Right cardiac atrium (tissue), 5 donors: ENCODE measurements around the gene UQCRHL. TPM values are rescaled to one million over a fixed set of nuclear protein-coding genes. Genes with fewer than 3 reads are reported as not detected.

Experiments
- ATAC-seq, 2 donors: fragments of 200-7000 bp; cut with Tn5 transposase; one replicate each; pipeline versions ENCODE4 v1.8.0 to v1.9.1; 2020; ENCODE audit warnings: moderate library complexity in 2 of 2, mild to moderate bottlenecking in 1 of 2
- DNase-seq, 3 donors: peaks; one replicate each; pipeline ENCODE4 v3.0.0-alpha.2; 2020
- H3K27ac ChIP-seq: one replicate; pipeline ENCODE4 v1.5.1; 2013; ENCODE audit warnings: mild to moderate bottlenecking, low read length, control low read depth, moderate library complexity
- H3K27me3 ChIP-seq: one replicate; pipeline ENCODE4 v1.6.1; 2013; ENCODE audit not compliant: control insufficient read depth, insufficient read depth
- H3K4me1 ChIP-seq: one replicate; pipeline ENCODE4 v1.6.1; 2013; ENCODE audit warnings: low read length; ENCODE audit not compliant: control insufficient read depth, insufficient read depth
- H3K4me3 ChIP-seq: one replicate; pipeline ENCODE4 v1.5.1; 2013; ENCODE audit warnings: low read length, control low read depth
- H3K9me3 ChIP-seq: one replicate; pipeline ENCODE4 v1.6.1; 2013; ENCODE audit warnings: low read length; ENCODE audit not compliant: control insufficient read depth
- WGBS: extraction: QIAGEN DNeasy Blood & Tissue Kit; methylation state at CpG from one replicate; pipeline ENCODE4 v1.1.7; 2013; 5-methylcytosine and 5-hydroxymethylcytosine counted together
- intact Hi-C, 4 donors: fragments of 100-400 bp; cut with DNase I; formaldehyde crosslinking; loops; one replicate each; pipeline versions ENCODE4 v1.11.0 to v1.14.0; 2022 to 2023
- polyA plus RNA-seq: library from polyadenylated mRNA; stranded (reverse); fragments of 200-250 nt; gene quantifications from one replicate; pipeline ENCODE4 v1.2.3, GENCODE V29; 2013
- total RNA-seq, 4 donors: library from RNA; stranded (reverse); fragmentation: NEBNext Ultra II Directional; extraction: Animal tissue kit (Norgen Biotek cat#: 25700); gene quantifications; one replicate each; pipeline ENCODE4 v1.2.1, GENCODE V29; 2021
- donor health status: healthy with polysubstance abuse.
- donor health status: DM: no; HTN: yes; CAD: no.
- donor health status: DM: no; HTN: no; CAD: no.
- donor health status: DM: no; HTN: yes; CAD: no; lungs with severe emphysema.
- donor health status: DM: yes; HTN: yes; CAD: no.

UQCRHL gene
- total and polyA plus RNA-seq, 5 donors, result 3.3 to 11.7 (median 3.6) TPM

GRCh38 chr1:15788624-15789301 is 18.7 kb downstream of the UQCRHL start:
- H3K27me3 ChIP-seq, result no peaks in the 10 kb centered on the region
- no peak overlapping the region for H3K4me3 ChIP-seq
- ATAC-seq (no peak), DNase-seq (no peak)
- no peaks in the 10 kb centered on the region for H3K9me3 ChIP-seq
- H3K27ac ChIP-seq, result no peak overlapping the region
- intact Hi-C loops, result no loop called here
- peaks cover 7% of the 10 kb centered on the region for H3K4me1 ChIP-seq
- WGBS, result 72% methylated on average over 13 of the region's 13 CpGs

DNA sequence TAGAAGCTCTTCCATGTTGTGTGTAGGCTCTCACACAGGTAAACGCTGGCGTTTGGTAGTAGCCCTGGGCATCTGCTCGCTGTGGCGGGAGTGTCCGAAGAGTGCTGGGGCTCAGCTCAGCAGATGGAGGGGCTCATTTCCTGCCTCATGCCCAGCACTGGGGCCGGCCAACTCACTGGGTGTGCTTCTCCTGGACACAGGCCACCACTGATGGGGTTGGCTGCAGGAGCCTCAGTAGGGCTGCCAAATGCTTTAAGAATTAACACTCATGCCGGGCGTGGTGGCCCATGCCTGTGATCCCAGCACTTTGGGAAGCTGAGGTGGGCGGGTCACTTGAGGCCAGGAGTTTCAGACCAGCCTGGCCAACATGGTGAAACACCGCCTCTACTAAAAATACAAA is 20.9 kb downstream of the UQCRHL start:
- Histone ChIP-seq H3K4me1 (peaks cover 7% of the 10 kb centered on the region), H3K9me3 (no peaks in the 10 kb centered on the region), H3K27me3 (no peaks in the 10 kb centered on the region), H3K27ac (no peak overlapping the region), H3K4me3 (no peak overlapping the region)
- DNase-seq, result peak; percentile 64 to 76 (median 75)
- 66% methylated on average over 10 of the region's 10 CpGs for WGBS
- intact Hi-C loops, result no loop called here
- peak; percentile 58 to 66 for ATAC-seq

DNA sequence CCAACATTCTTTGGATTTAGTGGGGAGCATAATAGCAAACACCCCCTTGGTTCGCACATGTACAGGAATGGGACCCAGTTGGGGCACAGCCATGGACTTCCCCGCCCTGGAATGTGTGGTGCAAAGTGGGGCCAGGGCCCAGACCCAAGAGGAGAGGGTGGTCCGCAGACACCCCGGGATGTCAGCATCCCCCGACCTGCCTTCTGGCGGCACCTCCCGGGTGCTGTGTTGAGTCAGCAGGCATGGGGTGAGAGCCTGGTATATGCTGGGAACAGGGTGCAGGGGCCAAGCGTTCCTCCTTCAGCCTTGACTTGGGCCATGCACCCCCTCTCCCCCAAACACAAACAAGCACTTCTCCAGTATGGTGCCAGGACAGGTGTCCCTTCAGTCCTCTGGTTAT is 21.8 kb downstream of the UQCRHL start:
- no peak overlapping the region for H3K27ac ChIP-seq
- H3K4me1 ChIP-seq, result peaks cover 7% of the 10 kb centered on the region
- no peak overlapping the region for H3K4me3 ChIP-seq
- H3K27me3 ChIP-seq, result no peaks in the 10 kb centered on the region
- 93% methylated on average over 8 of the region's 8 CpGs for WGBS
- intact Hi-C loops, result no loop called here
- H3K9me3 ChIP-seq, result no peaks in the 10 kb centered on the region
- ATAC-seq, result peak; percentile 15 to 21
- no peak for DNase-seq

GRCh38 chr1:15777909-15778707 is 29.3 kb downstream of the UQCRHL start:
- Histone ChIP-seq H3K27me3 (no peaks in the 10 kb centered on the region), H3K4me3 (no peak overlapping the region), H3K9me3 (no peaks in the 10 kb centered on the region), H3K27ac (no peak overlapping the region), H3K4me1 (no peaks in the 10 kb centered on the region)
- no peak for ATAC-seq
- intact Hi-C loops, result no loop called here
- 82% methylated on average over 7 of the region's 7 CpGs for WGBS
- DNase-seq, result no peak

- Histone ChIP-seq H3K4me3 (no peak overlapping the region), H3K27ac (no peak overlapping the region), H3K9me3 (no peaks in the 10 kb centered on the region), H3K27me3 (no peaks in the 10 kb centered on the region), H3K4me1 (no peaks in the 10 kb centered on the region)
- no peak for DNase-seq
- no peak for ATAC-seq
- intact Hi-C loops, result no loop called here
- WGBS, result 77% methylated on average over 2 of the region's 2 CpGs
These were observed 31.7 kb downstream of the UQCRHL start for GRCh38 chr1:15775706-15776105.

- Histone ChIP-seq H3K4me1 (no peaks in the 10 kb centered on the region), H3K27me3 (no peaks in the 10 kb centered on the region), H3K9me3 (no peaks in the 10 kb centered on the region), H3K4me3 (no peak overlapping the region), H3K27ac (no peak overlapping the region)
- intact Hi-C loops, result no loop called here
- DNase-seq, result no peak
- 67% methylated on average over 6 of the region's 6 CpGs for WGBS
- ATAC-seq, result no peak
These were observed 35.5 kb downstream of the UQCRHL start for GRCh38 chr1:15771836-15772515.

DNA sequence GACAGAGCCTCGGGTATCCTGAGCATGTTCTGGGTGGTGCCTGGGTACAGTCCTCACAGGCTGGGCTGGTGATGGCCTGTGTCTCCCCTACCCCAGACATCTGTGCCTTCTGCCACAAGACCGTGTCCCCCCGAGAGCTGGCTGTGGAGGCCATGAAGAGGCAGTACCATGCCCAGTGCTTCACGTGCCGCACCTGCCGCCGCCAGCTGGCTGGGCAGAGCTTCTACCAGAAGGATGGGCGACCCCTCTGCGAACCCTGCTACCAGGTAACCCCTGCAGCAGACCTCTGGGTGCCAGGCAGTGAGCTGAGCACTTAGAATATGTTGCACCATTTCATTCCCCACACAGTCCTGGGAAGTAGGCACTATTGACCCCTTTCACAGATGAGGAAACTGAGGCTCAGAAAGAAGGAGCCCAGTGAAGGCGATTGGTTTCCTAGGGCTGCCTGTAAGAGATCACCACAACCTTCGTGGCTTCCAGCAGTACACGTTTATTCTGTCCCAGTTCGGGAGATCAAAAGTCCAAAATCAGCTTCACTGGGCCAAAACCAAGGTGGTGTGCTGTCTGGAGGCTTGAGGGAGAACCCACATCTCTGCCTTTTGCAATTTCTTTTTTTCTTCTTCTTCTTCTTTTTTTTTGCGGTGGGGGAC is 37.0 kb downstream of the UQCRHL start:
- H3K4me3 ChIP-seq, result no peak overlapping the region
- H3K9me3 ChIP-seq, result no peaks in the 10 kb centered on the region
- 94% methylated on average over 14 of the region's 14 CpGs for WGBS
- no peak for DNase-seq
- intact Hi-C loops, result no loop called here
- ATAC-seq, result no peak
- H3K27me3 ChIP-seq, result no peaks in the 10 kb centered on the region
- no peak overlapping the region for H3K27ac ChIP-seq
- H3K4me1 ChIP-seq, result no peaks in the 10 kb centered on the region

DNA sequence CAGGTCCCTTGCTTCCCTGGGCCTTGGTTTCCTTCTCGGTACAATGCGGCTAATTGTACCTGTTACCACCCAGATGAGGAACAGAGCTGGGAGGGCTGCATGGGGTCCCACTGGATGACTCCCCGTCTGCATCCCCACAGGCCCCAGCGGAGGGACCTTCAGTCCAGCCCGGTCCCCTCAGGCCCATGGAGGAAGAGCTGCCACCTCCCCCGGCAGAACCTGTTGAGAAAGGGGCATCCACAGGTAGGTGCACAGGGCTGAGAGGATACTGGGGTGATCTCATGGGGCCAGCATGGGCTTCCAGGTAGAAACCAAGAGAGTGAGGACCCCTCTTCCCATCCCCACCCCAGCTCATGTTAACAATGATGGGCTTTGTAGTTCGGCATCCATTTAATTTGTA is 39.1 kb downstream of the UQCRHL start:
- WGBS, result 94% methylated on average over 7 of the region's 7 CpGs

DNA sequence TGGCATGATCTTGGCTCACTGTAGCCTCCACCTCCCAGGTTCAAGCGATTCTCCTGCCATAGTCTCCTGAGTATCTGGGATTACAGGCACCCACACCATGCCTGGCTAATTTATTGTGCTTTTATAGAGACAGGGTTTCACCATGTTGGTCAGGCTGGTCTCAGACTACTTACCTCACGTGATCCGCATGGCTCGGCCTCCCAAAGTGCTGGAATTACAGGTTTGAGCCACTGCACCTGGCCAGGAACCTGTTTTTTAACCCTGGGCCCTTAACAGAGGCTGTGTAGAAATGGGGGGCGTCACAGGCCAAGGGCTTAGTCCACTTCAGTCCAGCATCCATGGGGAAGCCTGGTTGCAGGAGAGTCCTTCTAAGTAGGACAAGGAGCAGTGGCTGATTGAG is 39.5 kb downstream of the UQCRHL start:
- Histone ChIP-seq H3K4me1 (peaks cover 4% of the 10 kb centered on the region), H3K4me3 (no peak overlapping the region), H3K9me3 (no peaks in the 10 kb centered on the region), H3K27ac (no peak overlapping the region), H3K27me3 (no peaks in the 10 kb centered on the region)
- WGBS, result 85% methylated on average over 5 of the region's 5 CpGs
- intact Hi-C loops, result no loop called here
- DNase-seq (no peak), ATAC-seq (no peak)

More for the DNA sequence above, 39.1 kb downstream of the UQCRHL start:
- H3K4me3 ChIP-seq, result no peak overlapping the region
- no peaks in the 10 kb centered on the region for H3K27me3 ChIP-seq
- no peaks in the 10 kb centered on the region for H3K9me3 ChIP-seq
- intact Hi-C loops, result no loop called here
- DNase-seq, result no peak
- ATAC-seq, result no peak
- no peak overlapping the region for H3K27ac ChIP-seq
- H3K4me1 ChIP-seq, result peaks cover 4% of the 10 kb centered on the region

DNA sequence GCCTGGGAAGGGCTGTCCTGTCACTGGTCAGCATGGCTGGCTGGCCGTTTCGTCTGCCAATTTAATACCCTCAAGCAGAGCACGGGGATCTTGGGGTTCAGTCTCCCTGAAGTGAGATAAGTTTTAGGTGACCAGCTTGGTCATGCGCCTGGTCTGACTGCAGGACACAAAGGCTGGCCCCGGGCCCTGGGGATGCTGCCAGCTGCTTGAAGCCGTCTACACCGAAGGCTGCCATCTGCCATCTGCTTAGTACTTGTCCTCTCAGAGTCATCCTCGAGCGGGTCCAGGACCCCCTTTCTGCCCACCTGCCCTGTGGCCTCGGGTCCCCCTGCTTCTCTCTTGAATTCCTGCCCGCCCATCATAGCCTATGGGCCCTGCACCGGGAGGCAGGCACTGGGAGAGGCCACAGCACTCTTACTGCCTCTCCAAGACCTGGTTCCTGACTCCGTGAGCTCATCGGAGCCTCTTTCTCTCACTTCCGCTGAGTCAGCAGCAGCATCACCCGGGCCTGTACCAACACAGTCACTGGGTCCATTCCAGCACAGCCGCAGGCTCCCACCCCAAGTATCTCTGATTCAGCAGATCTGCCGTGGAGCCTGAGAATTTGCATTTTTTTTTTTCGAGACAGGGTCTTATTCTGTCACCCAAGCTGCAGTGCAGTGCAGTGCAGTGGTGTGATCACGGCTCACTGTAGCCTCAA is 41.8 kb downstream of the UQCRHL start:
- no peak for DNase-seq
- WGBS, result 66% methylated on average over 20 of the region's 20 CpGs
- Histone ChIP-seq H3K27me3 (no peaks in the 10 kb centered on the region), H3K27ac (no peak overlapping the region), H3K9me3 (no peaks in the 10 kb centered on the region), H3K4me1 (peaks cover 11% of the 10 kb centered on the region), H3K4me3 (no peak overlapping the region)
- intact Hi-C loops, result no loop called here
- ATAC-seq, result no peak
